Activated B cell treated with CpG ODN at 0.5 μM for 24 hours (primary cell): ENCODE results near the gene SND1. TPM values are rescaled to one million over a fixed set of nuclear protein-coding genes. Genes with fewer than 3 reads are reported as not detected.

ENCODE experiments used
- ATAC-seq: fragments of 200-7000 bp; cut with Tn5 transposase; one replicate; pipeline ENCODE4 v1.10.0; 2021; ENCODE audit warnings: low read depth, mild to moderate bottlenecking, moderate library complexity
- CTCF ChIA-PET: fragments of 350-600 bp; sonication (Branson Sonifier 250); formaldehyde crosslinking; loops from one replicate; lab custom pipeline; 2021; ENCODE audit warnings: antibody characterized with exemption; lab: Charles Lee
- POLR2A ChIA-PET: fragments of 350-600 bp; sonication (Branson Sonifier 250); formaldehyde crosslinking; loops from one replicate; lab custom pipeline; 2021; ENCODE audit warnings: antibody characterized with exemption; lab: Charles Lee
- DNase-seq: peaks from one replicate; pipeline ENCODE4 v3.0.0; 2022
- H3K27ac Mint-ChIP-seq: one replicate; pipeline ENCODE4 v1.8.0; 2020; ENCODE audit warnings: mixed read lengths
- H3K27me3 Mint-ChIP-seq: one replicate; pipeline ENCODE4 v1.8.0; 2021; ENCODE audit warnings: mixed read lengths
- H3K36me3 Mint-ChIP-seq: one replicate; pipeline ENCODE4 v1.8.0; 2021; ENCODE audit warnings: low read depth, mixed read lengths
- H3K4me1 Mint-ChIP-seq: one replicate; pipeline ENCODE4 v1.8.0; 2021; ENCODE audit warnings: mixed read lengths
- H3K4me3 Mint-ChIP-seq: one replicate; pipeline ENCODE4 v1.8.0; 2020; ENCODE audit warnings: mild to moderate bottlenecking, mixed read lengths
- H3K9me3 Mint-ChIP-seq: one replicate; pipeline ENCODE4 v1.8.0; 2020; ENCODE audit warnings: mixed read lengths
- intact Hi-C: fragments of 100-400 bp; cut with micrococcal nuclease; formaldehyde crosslinking; loops from one replicate; pipeline ENCODE4 v1.15.1; 2024
- total RNA-seq: library from RNA; stranded (reverse); gene quantifications from 2 replicates; pipeline ENCODE4 v1.2.3, GENCODE V29; 2022
- TF ChIP-seq, protein P1 (sequence below): fragments of 200-600 bp; IDR thresholded peaks from one replicate; pipeline ENCODE4 v1.8.0; 2022; ENCODE audit warnings: antibody characterized with exemption, mild to moderate bottlenecking

SND1 gene
- total RNA-seq, 1 donor from 2014 or later: 215 TPM

DNA sequence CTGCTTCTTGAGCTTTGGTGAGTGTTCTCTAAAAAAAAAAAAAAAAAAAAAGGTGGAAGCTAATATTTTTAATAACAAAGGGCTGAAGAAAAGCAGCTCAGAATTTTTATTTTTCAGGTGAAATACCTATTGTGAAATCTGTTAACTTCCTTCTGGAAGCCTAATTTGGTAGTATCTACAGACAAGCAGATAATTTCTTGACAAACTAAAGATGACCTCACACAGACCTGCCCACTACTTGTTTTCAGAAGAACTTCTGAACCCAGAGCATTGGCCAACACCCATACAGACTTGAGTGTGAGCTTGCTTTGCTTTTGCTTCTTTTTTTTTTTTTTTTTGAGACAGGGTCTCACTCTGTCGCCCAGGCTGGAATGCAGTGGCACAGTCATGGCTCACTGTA is 348.1 kb downstream of the SND1 start:
- intact Hi-C loops: no loop called here
- H3K27me3 Mint-ChIP-seq: no peaks in the 10 kb centered on the region
- ATAC-seq (no peak), DNase-seq (no peak)
- ChIA-PET CTCF (no interaction called here), POLR2A (interaction anchor here (0.6 kb wide), 1 partner anchor 88 kb away, joined by 3 read pairs; no protein-coding TSS in a partner anchor)
- H3K27ac Mint-ChIP-seq: no peak overlapping the region
- no peak overlapping the region for H3K4me3 Mint-ChIP-seq
- H3K4me1 Mint-ChIP-seq: peaks cover 52% of the 10 kb centered on the region
- no peaks in the 10 kb centered on the region for H3K9me3 Mint-ChIP-seq
- TF ChIP-seq, protein P1, sequence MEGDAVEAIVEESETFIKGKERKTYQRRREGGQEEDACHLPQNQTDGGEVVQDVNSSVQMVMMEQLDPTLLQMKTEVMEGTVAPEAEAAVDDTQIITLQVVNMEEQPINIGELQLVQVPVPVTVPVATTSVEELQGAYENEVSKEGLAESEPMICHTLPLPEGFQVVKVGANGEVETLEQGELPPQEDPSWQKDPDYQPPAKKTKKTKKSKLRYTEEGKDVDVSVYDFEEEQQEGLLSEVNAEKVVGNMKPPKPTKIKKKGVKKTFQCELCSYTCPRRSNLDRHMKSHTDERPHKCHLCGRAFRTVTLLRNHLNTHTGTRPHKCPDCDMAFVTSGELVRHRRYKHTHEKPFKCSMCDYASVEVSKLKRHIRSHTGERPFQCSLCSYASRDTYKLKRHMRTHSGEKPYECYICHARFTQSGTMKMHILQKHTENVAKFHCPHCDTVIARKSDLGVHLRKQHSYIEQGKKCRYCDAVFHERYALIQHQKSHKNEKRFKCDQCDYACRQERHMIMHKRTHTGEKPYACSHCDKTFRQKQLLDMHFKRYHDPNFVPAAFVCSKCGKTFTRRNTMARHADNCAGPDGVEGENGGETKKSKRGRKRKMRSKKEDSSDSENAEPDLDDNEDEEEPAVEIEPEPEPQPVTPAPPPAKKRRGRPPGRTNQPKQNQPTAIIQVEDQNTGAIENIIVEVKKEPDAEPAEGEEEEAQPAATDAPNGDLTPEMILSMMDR: no peak
- H3K36me3 Mint-ChIP-seq: peaks cover 43% of the 10 kb centered on the region

DNA sequence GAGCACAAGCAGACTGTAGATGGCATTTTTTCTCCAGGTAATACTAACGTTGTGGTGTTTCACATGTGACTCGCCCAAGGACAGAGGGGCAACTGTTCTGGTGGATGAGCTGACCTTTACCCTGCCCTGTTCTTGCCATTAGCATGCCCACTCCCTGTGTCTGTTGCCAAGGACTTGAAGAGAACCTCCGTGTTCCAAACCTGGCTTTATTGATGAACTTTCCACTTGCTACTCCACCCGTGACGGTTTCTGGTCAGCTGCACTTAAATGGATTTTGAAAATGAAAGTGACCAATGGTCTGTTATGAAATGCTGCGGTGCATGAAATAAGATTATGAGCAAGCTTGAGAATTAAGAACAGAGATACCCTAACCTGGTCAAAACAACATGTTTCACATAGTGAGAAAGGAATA is 348.9 kb downstream of the SND1 start:
- intact Hi-C loops: no loop called here
- Mint-ChIP-seq H3K27me3 (no peaks in the 10 kb centered on the region), H3K36me3 (peaks cover 37% of the 10 kb centered on the region), H3K4me3 (no peak overlapping the region), H3K4me1 (peaks cover 60% of the 10 kb centered on the region), H3K9me3 (no peaks in the 10 kb centered on the region), H3K27ac (peak overlapping the region; percentile 44)
- ATAC-seq (no peak), DNase-seq (no peak)
- TF ChIP-seq, protein P1: no peak
- ChIA-PET POLR2A (no interaction called here), CTCF (no interaction called here)

DNA sequence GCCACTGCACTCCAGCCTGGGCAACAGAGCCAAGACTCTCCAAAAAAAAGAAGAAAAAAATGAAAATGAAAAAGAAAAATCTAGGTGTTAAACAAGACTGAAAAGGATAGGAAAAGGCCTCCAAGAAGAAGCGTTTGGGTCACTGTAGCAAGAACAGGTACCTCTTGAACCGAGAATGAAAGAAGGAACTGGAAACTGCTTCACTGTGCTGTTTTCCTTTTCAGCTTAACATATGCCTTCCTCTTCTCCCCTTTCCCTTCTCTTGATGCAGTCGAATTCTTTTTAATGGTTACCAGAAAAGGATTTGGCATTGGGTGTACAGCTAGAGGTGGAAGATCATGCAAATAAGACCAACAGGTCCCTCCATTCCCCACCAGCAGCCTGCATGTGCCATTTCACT is 351.2 kb downstream of the SND1 start:
- intact Hi-C loops: no loop called here

DNA sequence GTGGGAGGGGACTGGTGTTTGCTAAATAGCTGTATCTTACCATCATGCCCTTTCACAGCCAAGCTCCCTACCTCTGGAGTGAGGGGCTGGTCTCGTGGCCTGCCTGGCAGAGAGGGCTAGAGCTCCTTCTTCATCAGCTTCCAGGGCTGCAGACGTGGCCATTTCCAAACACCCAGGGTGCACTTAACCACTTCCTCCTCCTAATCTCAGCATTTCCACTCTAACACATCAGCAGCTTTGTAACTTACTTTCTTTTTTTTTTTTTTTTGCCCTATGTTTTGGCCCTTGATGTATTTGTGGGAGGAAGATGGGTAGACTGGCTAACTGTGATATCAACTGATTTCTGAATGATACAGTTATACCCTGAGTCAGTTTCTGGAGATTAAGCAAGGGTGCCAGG is 351.8 kb downstream of the SND1 start:
- CTCF ChIA-PET: no interaction called here
- H3K27me3 Mint-ChIP-seq: no peaks in the 10 kb centered on the region
- peaks cover 19% of the 10 kb centered on the region for H3K36me3 Mint-ChIP-seq
- no peak for DNase-seq
- peaks cover 64% of the 10 kb centered on the region for H3K4me1 Mint-ChIP-seq
- ATAC-seq: no peak
- TF ChIP-seq, protein P1: no peak
- H3K27ac Mint-ChIP-seq: peak overlapping the region; percentile 6
- intact Hi-C loops: no loop called here
- no peaks in the 10 kb centered on the region for H3K9me3 Mint-ChIP-seq
- POLR2A ChIA-PET: no interaction called here
- peak overlapping the region; percentile 5 for H3K4me3 Mint-ChIP-seq

More for the DNA sequence above, 351.2 kb downstream of the SND1 start:
- Mint-ChIP-seq H3K36me3 (peaks cover 23% of the 10 kb centered on the region), H3K4me3 (peak overlapping the region; percentile 24), H3K9me3 (no peaks in the 10 kb centered on the region), H3K27ac (peak overlapping the region; percentile 64), H3K27me3 (no peaks in the 10 kb centered on the region), H3K4me1 (peaks cover 64% of the 10 kb centered on the region)
- DNase-seq: no peak
- POLR2A ChIA-PET: interaction anchor here (0.6 kb wide), 1 partner anchor 133 kb away, joined by 3 read pairs; no protein-coding TSS in a partner anchor
- peak; percentile 18 for ATAC-seq
- TF ChIP-seq, protein P1: no peak
- CTCF ChIA-PET: no interaction called here

DNA sequence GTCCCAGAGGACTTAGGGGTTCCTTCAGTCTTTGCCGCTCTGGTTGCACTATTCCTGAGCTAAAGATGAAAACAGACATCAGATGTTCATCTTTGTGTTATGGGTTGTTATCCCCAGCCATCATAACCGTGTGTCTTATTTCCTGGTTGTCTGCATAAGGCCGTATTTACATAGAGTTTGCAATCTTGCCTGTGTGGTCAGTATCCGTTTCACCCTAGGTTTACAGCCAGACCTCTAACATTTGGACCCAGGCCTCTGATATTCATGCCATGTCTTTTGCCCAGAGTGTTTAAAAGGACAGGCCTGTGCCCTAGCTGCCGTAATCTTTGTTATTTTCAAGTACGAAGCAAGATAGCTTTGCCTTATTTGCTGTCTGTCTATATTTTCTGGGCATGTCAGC is 352.6 kb downstream of the SND1 start:
- H3K4me1 Mint-ChIP-seq: peaks cover 57% of the 10 kb centered on the region

More for the DNA sequence above, 352.6 kb downstream of the SND1 start:
- DNase-seq (no peak), ATAC-seq (no peak)
- intact Hi-C loops: no loop called here
- Mint-ChIP-seq H3K27me3 (no peaks in the 10 kb centered on the region), H3K4me3 (peak overlapping the region; percentile 52), H3K27ac (no peak overlapping the region), H3K9me3 (no peaks in the 10 kb centered on the region), H3K36me3 (peaks cover 20% of the 10 kb centered on the region)
- CTCF ChIA-PET: interaction anchor here (1.2 kb wide), 1 partner anchor 295 kb away, joined by 5 read pairs; no protein-coding TSS in a partner anchor
- POLR2A ChIA-PET: interaction anchor here (1.4 kb wide), 1 partner anchor 205 kb away, joined by 3 read pairs; no protein-coding TSS in a partner anchor
- TF ChIP-seq, protein P1: no peak
